GM12872 (cell line): Measurements from ENCODE around the gene MEGF8.

Experiments used
- CTCF ChIP-seq: IDR thresholded peaks from 3 replicates; pipeline ENCODE4 v1.5.1; 2011; ENCODE audit warnings: low read depth, mild to moderate bottlenecking, low read length, moderate library complexity; ENCODE audit not compliant: insufficient read depth

The MEGF8 gene

GRCh38 chr19:42368360-42368759, 42.9 kb downstream of the MEGF8 start:
- TF ChIP-seq CTCF: no peak

GRCh38 chr19:42368765-42369164, 43.3 kb downstream of the MEGF8 start:
- TF ChIP-seq CTCF: no peak

- TF ChIP-seq CTCF: no peak
Observed at GRCh38 chr19:42369433-42370067, 44.1 kb downstream of the MEGF8 start.

GRCh38 chr19:42370068-42370520, 44.7 kb downstream of the MEGF8 start:
- no peak for TF ChIP-seq CTCF

GRCh38 chr19:42370626-42371175, 45.3 kb downstream of the MEGF8 start:
- TF ChIP-seq CTCF: no peak

GRCh38 chr19:42374826-42375376, 49.5 kb downstream of the MEGF8 start:
- TF ChIP-seq CTCF: no peak

- TF ChIP-seq CTCF: no peak
Observed at GRCh38 chr19:42375415-42376176, 50.2 kb downstream of the MEGF8 start.
